HG03103 (cell line): Measurements from ENCODE around the gene S100A13.
"Not testable (repeated sequence)": the region's sequence is repeated elsewhere in the genome, so short reads cannot be mapped to it uniquely, and the experiment has no call there.

Experiments used
- ATAC-seq: cut with Tn5 transposase; IDR thresholded peaks from one replicate; pipeline ENCODE4 v1.9.1; 2021; ENCODE audit warnings: low read depth; ENCODE audit not compliant: unreplicated experiment

S100A13 gene

GRCh38 chr1:153649137-153649862 is 22.0 kb upstream of the S100A13 start:
- ATAC-seq: no peak

GRCh38 chr1:153648000-153648643 is 20.8 kb upstream of the S100A13 start:
- ATAC-seq: no peak

- ATAC-seq: no peak
Measured at GRCh38 chr1:153647346-153647714, 20.0 kb upstream of the S100A13 start.

GRCh38 chr1:153646672-153647345 is 19.5 kb upstream of the S100A13 start:
- no peak for ATAC-seq

- no peak for ATAC-seq
Measured at GRCh38 chr1:153643816-153644215, 16.5 kb upstream of the S100A13 start.

- no peak for ATAC-seq
Measured at GRCh38 chr1:153643100-153643499, 15.8 kb upstream of the S100A13 start.

- ATAC-seq: no peak
Measured at GRCh38 chr1:153642161-153642560, 14.9 kb upstream of the S100A13 start.

GRCh38 chr1:153640861-153641260 is 13.6 kb upstream of the S100A13 start:
- no peak for ATAC-seq

GRCh38 chr1:153640213-153640612 is 12.9 kb upstream of the S100A13 start:
- not testable (repeated sequence) for ATAC-seq

GRCh38 chr1:153639280-153639679 is 12.0 kb upstream of the S100A13 start:
- ATAC-seq: no peak

GRCh38 chr1:153638261-153638660 is 11.0 kb upstream of the S100A13 start:
- no peak for ATAC-seq

- no peak for ATAC-seq
Measured at GRCh38 chr1:153636312-153636711, 9.0 kb upstream of the S100A13 start.

GRCh38 chr1:153635872-153636271 is 8.6 kb upstream of the S100A13 start:
- no peak for ATAC-seq

GRCh38 chr1:153633754-153634665 is 6.7 kb upstream of the S100A13 start, which contains the start of gene CHTOP:
Gene CHTOP (plus strand): TSS chr1:153634066. CDS start chr1:153636589, 2,523 bp downstream.
- ATAC-seq: peak; percentile 75

GRCh38 chr1:153633161-153633753 is 6.0 kb upstream of the S100A13 start:
- ATAC-seq: no peak

- ATAC-seq: no peak
Measured at GRCh38 chr1:153631047-153632022, 4.0 kb upstream of the S100A13 start.

GRCh38 chr1:153630384-153630783 is 3.1 kb upstream of the S100A13 start:
- ATAC-seq: no peak

- no peak for ATAC-seq
Measured at GRCh38 chr1:153629971-153630370, 2.7 kb upstream of the S100A13 start.

GRCh38 chr1:153629343-153629665 is 2.0 kb upstream of the S100A13 start:
- ATAC-seq: no peak
